K562 (cell line): ENCODE measurements around the gene UQCRC2. TPM values are rescaled to one million over a fixed set of nuclear protein-coding genes. Genes with fewer than 3 reads are reported as not detected.

ENCODE experiments used
- ATAC-seq: fragments of 200-7000 bp; cut with Tn5 transposase; 3 replicates; pipeline ENCODE4 v1.9.1; 2020; ENCODE audit warnings: moderate library complexity
- BruUV-seq: library from RNA; stranded (reverse); fragments of 400-500 nt; replicated peaks from 2 replicates; lab custom pipeline; 2021; lab: Mats Ljungman, UMichigan
- CTCF ChIA-PET: fragments of 300-600 bp; formaldehyde crosslinking; extraction: SDS; loops from one replicate; lab custom pipeline; 2021; ENCODE audit warnings: low intra/inter-chr PET ratio; lab: Yijun Ruan, JAX
- POLR2A ChIA-PET: fragments of 300-600, 350-650 bp; sonication (Branson Sonifier 250); formaldehyde crosslinking; extraction: SDS; loops from one replicate; lab custom pipeline; 2021; ENCODE audit warnings: antibody characterized with exemption, inconsistent platforms; lab: Yijun Ruan, JAX
- DNase-seq, 4 experiments: peaks; one replicate each; pipeline versions ENCODE4 v3.0.0 to v3.0.0-alpha.2; 2011 to 2018; ENCODE audit warnings: low spot score in 3 of 4, mixed read lengths in 3 of 4; ENCODE audit errors: extremely low read depth in 1 of 4
- FAIRE-seq: peaks from 2 replicates; lab custom pipeline; 2011; peaks lifted over from hg19 to GRCh38; lab: Jason Lieb, UNC
- H2AFZ ChIP-seq: 2 replicates; pipeline ENCODE4 v1.6.0; 2011; ENCODE audit warnings: low read depth, low read length, control low read depth, inconsistent platforms
- H3K27ac ChIP-seq: fragments of 200-600 bp; 3 replicates; pipeline ENCODE4 v1.8.0; 2011; ENCODE audit warnings: low read depth, mild to moderate bottlenecking, control low read depth, inconsistent platforms, low read length, moderate library complexity, mixed read lengths; ENCODE audit errors: extremely low read depth
- H3K27me3 ChIP-seq, 2 experiments: fragments of 300-600 bp in 1 of 2; 2 replicates in 1 of 2; 3 replicates in 1 of 2; pipeline versions ENCODE4 v1.6.0 to v1.8.0; 2011; ENCODE audit warnings: inconsistent platforms in 2 of 2, low read length in 2 of 2, mild to moderate bottlenecking in 1 of 2, mixed read lengths in 1 of 2, moderate library complexity in 1 of 2; ENCODE audit not compliant: control insufficient read depth in 2 of 2, insufficient read depth in 2 of 2
- H3K36me3 ChIP-seq: fragments of 300-600 bp; 3 replicates; pipeline ENCODE4 v1.8.0; 2011; ENCODE audit warnings: mild to moderate bottlenecking, low read length, inconsistent platforms; ENCODE audit not compliant: control insufficient read depth, insufficient read depth
- H3K4me1 ChIP-seq, 2 experiments: fragments of 200-600 bp in 1 of 2; replicated peaks in 1 of 2; 2 replicates in 1 of 2; 3 replicates in 1 of 2; pipeline versions ENCODE4 v1.5.1 to v1.8.0; 2011; ENCODE audit warnings: inconsistent platforms in 2 of 2, low read length in 2 of 2, mild to moderate bottlenecking in 1 of 2, mixed read lengths in 1 of 2, moderate library complexity in 1 of 2; ENCODE audit not compliant: control insufficient read depth in 2 of 2, insufficient read depth in 2 of 2
- H3K4me2 ChIP-seq: 2 replicates; pipeline ENCODE4 v1.6.1; 2011; ENCODE audit warnings: low read length, control low read depth, inconsistent platforms, mixed read lengths; ENCODE audit not compliant: insufficient read depth
- H3K4me3 ChIP-seq: fragments of 200-600 bp; sonication (generic), shearing (Covaris generic); 2 replicates; pipeline ENCODE4 v1.5.1; 2016; ENCODE audit warnings: control low read depth, inconsistent platforms
- H3K79me2 ChIP-seq: fragments of 200-600 bp; 3 replicates; pipeline ENCODE4 v1.8.0; 2011; ENCODE audit warnings: low read length, inconsistent platforms; ENCODE audit not compliant: control insufficient read depth, insufficient read depth
- H3K9ac ChIP-seq, 2 experiments: 2 replicates each; pipeline versions ENCODE4 v1.6.0 to v1.6.1; 2011; ENCODE audit warnings: low read depth in 2 of 2, low read length in 2 of 2, control low read depth in 1 of 2, inconsistent platforms in 1 of 2, mild to moderate bottlenecking in 1 of 2, mixed read lengths in 1 of 2; ENCODE audit not compliant: insufficient read depth in 1 of 2
- H3K9me1 ChIP-seq: one replicate; pipeline ENCODE4 v1.6.0; 2011; ENCODE audit warnings: inconsistent platforms, mild to moderate bottlenecking, low read length, moderate library complexity; ENCODE audit not compliant: control insufficient read depth, insufficient read depth
- H3K9me3 ChIP-seq: replicated peaks from 2 replicates; pipeline ENCODE4 v1.5.1; 2011; ENCODE audit warnings: low read depth, low read length, inconsistent platforms; ENCODE audit not compliant: control insufficient read depth, insufficient read depth
- H4K20me1 ChIP-seq: replicated peaks from 2 replicates; pipeline ENCODE4 v1.6.1; 2011; ENCODE audit warnings: low read length, inconsistent platforms, mixed read lengths; ENCODE audit not compliant: control insufficient read depth, insufficient read depth
- CTCF ChIP-seq, 3 experiments: IDR thresholded peaks in 2 of 3; conservative IDR thresholded peaks in 1 of 3; 2 replicates each; pipeline ENCODE4 v1.5.1; 2011 to 2012; ENCODE audit warnings: low read length in 3 of 3, mild to moderate bottlenecking in 3 of 3, control low read depth in 2 of 3, improper control_type of control experiment in 1 of 3, inconsistent platforms in 1 of 3, low read depth in 1 of 3, mixed read lengths in 1 of 3, moderate library complexity in 1 of 3; ENCODE audit not compliant: insufficient read depth in 2 of 3
- E2F5 ChIP-seq: sonication (generic); formaldehyde crosslinking; IDR thresholded peaks from 2 replicates; pipeline ENCODE4 v1.8.0; 2022; ENCODE audit warnings: mild to moderate bottlenecking, missing genetic modification reagents
- HOMEZ ChIP-seq: fragments of 250-450 bp; sonication (Bioruptor Pico); IDR thresholded peaks from 2 replicates; pipeline ENCODE4 v1.4.0; 2020; ENCODE audit warnings: mild to moderate bottlenecking, moderate library complexity
- MIER1 ChIP-seq: fragments of 450-650 bp; IDR thresholded peaks from 2 replicates; pipeline ENCODE4 v1.6.1; 2016; ENCODE audit warnings: antibody characterized with exemption, mild to moderate bottlenecking, low read depth
- NFYB ChIP-seq: IDR thresholded peaks from 2 replicates; pipeline ENCODE4 v1.6.1; 2011; ENCODE audit warnings: mild to moderate bottlenecking, moderate library complexity; ENCODE audit not compliant: insufficient read length; ENCODE audit errors: extremely low read depth
- NR2C2 ChIP-seq, 2 experiments: fragments of 200-800 bp in 1 of 2; sonication (Bioruptor generic) in 1 of 2; sonication (generic) in 1 of 2; formaldehyde crosslinking in 1 of 2; IDR thresholded peaks; 2 replicates each; pipeline versions ENCODE4 v1.6.1 to v1.8.0; 2016 to 2022; ENCODE audit warnings: mild to moderate bottlenecking in 1 of 2, missing compliant biosample characterization in 1 of 2, missing genetic modification characterization in 1 of 2, missing genetic modification reagents in 1 of 2
- PRPF4 ChIP-seq: fragments of 200-400 bp; formaldehyde crosslinking; IDR thresholded peaks from one replicate; pipeline ENCODE4 v1.6.1; 2017; ENCODE audit warnings: low read length, low read depth, mild to moderate bottlenecking; ENCODE audit not compliant: insufficient read depth, poor library complexity, severe bottlenecking
- WGBS: fragments of 100-300 bp; shearing (Covaris generic); methylation state at CpG from one replicate; pipeline ENCODE4 v1.1.6; 2016; ENCODE audit warnings: low coverage, mixed read lengths; ENCODE audit not compliant: insufficient coverage; ENCODE audit errors: missing lambda C conversion rate; 5-methylcytosine and 5-hydroxymethylcytosine counted together
- in situ Hi-C: fragments of 300-500 bp; cut with MboI; formaldehyde crosslinking; loops from 4 replicates; pipeline ENCODE4 v1.15.0; 2018; ENCODE audit warnings: inconsistent platforms, mixed read lengths
- intact Hi-C: fragments of 100-400 bp; cut with micrococcal nuclease; formaldehyde crosslinking; loops from 2 replicates; pipeline ENCODE4 v1.14.2; 2022
- polyA plus RNA-seq, 8 experiments: library from polyadenylated mRNA; depleted of rRNA in 4 of 8; stranded (reverse) in 5 of 8; unstranded in 3 of 8; fragments of >200 nt; fragmentation: Nextera tagmentation in 2 of 8; fragmentation: Illumina TruSeq in 1 of 8; extraction: Ambion mirVana in 2 of 8; extraction: Trizol in 1 of 8; gene quantifications; 2 replicates each; pipeline versions ENCODE4 v1.2.1 to v1.2.3, GENCODE V29; 2011 to 2014; ENCODE audit warnings: inconsistent platforms in 1 of 8, missing spikeins in 1 of 8
- total RNA-seq, 7 experiments: library from RNA; depleted of rRNA in 6 of 7; stranded (reverse); fragments of >200 nt in 6 of 7; fragmentation: Illumina TruSeq in 2 of 7; extraction: Trizol in 2 of 7; gene quantifications; 2 replicates each; pipeline versions ENCODE4 v1.2.1 to v1.2.3, GENCODE V29; 2011 to 2021; ENCODE audit warnings: low replicate concordance in 1 of 7

UQCRC2 gene
- total and polyA plus RNA-seq, 9 of the 15 experiments (the other 6 are each of a cell fraction or from before 2014, with no cell fraction given) = 177 to 516 (median 319) TPM

DNA sequence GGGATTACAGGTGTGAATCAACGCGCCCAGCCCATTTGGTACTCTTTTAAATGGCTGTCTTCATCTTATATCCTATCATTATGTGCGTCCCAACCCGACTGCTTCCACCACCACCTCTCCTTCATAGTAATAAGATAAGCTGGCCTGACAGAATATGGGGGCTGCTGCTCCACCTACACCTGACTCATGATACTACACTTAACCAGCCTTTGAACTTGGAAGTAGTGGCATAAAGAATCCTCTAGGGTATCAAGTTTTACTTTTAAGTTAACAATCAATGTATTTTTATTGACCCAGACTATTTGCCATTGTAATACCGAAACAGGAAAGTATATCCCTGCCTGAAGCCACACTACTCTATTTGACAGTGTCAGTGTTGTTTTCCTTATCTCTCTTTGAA, 28.9 kb downstream of the UQCRC2 start:
- Histone ChIP-seq H3K9ac (no peak overlapping the region), H3K79me2 (no peaks in the 10 kb centered on the region), H3K4me1 (no peaks in the 10 kb centered on the region), H3K27me3 (no peaks in the 10 kb centered on the region), H3K4me2 (no peak overlapping the region), H3K27ac (no peak overlapping the region), H3K4me3 (no peak overlapping the region), H2AFZ (no peak overlapping the region), H3K9me1 (no peaks in the 10 kb centered on the region), H3K9me3 (no peaks in the 10 kb centered on the region), H3K36me3 (peaks cover 88% of the 10 kb centered on the region), H4K20me1 (no peaks in the 10 kb centered on the region)
- in situ Hi-C loops (no loop called here), intact Hi-C loops (no loop called here)
- DNase-seq (no peak), FAIRE-seq (no peak), ATAC-seq (peak; percentile 65; the same call in 1 of the 3 replicates)
- ChIA-PET POLR2A (interaction anchor here (0.7 to 1.3 kb wide), 2 partner anchors 11 to 29 kb away, joined by 3 to 6 read pairs; partner anchors contain the start of gene UQCRC2), CTCF (no interaction called here)
- WGBS = 98% methylated on average over 5 of the region's 5 CpGs
- no TSS peak for BruUV-seq
- no peak for TF ChIP-seq E2F5 (CRISPR knock-in tag)
- no peak for TF ChIP-seq PRPF4
- TF ChIP-seq NR2C2 (CRISPR knock-in tag; IDR thresholded peaks at IDR 0.05) = no peak
- TF ChIP-seq NR2C2 (tag; IDR thresholded peaks at IDR 0.05) = no peak
- no peak for TF ChIP-seq MIER1
- peak in 2 of 3 experiments; percentile 13 to 48; a peak in 4 of 6 replicates for TF ChIP-seq CTCF (IDR thresholded peaks at IDR 0.05 in 2 of 3, conservative IDR thresholded peaks at IDR 0.05 in 1 of 3; ENCODE audit: insufficient read depth in 2 of 3, low read depth in 1 of 3, low read length in 3 of 3)
- TF ChIP-seq HOMEZ (CRISPR knock-in tag) = no peak
- no peak for TF ChIP-seq NFYB
